ENCODE results near the gene MAP3K5. TPM values are rescaled to one million over a fixed set of nuclear protein-coding genes. Genes with fewer than 3 reads are reported as not detected.

The MAP3K5 gene
- total RNA-seq, 3 donors from 2014 or later (not counting 1 experiment from before 2014, with no cell fraction given): 19.7 to 36.7 (median 35.4) TPM

- Histone ChIP-seq H3K4me3 (ENCODE audit: low read length) (no peak overlapping the region), H3K36me3 (ENCODE audit: control insufficient read depth, insufficient read depth, low read length) (no peaks in the 10 kb centered on the region), H3K4me1 (ENCODE audit: control insufficient read depth, insufficient read depth, low read length) (no peaks in the 10 kb centered on the region), H3K27me3 (ENCODE audit: control insufficient read depth, insufficient read depth, low read length) (no peaks in the 10 kb centered on the region), H3K9me3 (ENCODE audit: control insufficient read depth, insufficient read depth, low read length) (no peaks in the 10 kb centered on the region), H3K27ac (ENCODE audit: low read length) (no peak overlapping the region)
- WGBS (ENCODE audit: insufficient coverage): 64% methylated on average over 5 of the region's 5 CpGs
- ATAC-seq (no peak), DNase-seq (no peak)
- no peaks in the 10 kb centered on the region for H3K36me3 Mint-ChIP-seq
- intact Hi-C loops (cut with micrococcal nuclease): no loop called here
- TF ChIP-seq CTCF (IDR thresholded peaks at IDR 0.05): no peak
- no peaks in the 10 kb centered on the region for H3K4me1 Mint-ChIP-seq
- H3K27ac Mint-ChIP-seq: no peak overlapping the region
- peaks cover 6 to 8% of the 10 kb centered on the region in 2 donors for H3K27me3 Mint-ChIP-seq (ENCODE audit: low read depth in 2 of 2)
- no peaks in the 10 kb centered on the region for H3K9me3 Mint-ChIP-seq
- H3K4me3 Mint-ChIP-seq: no peak overlapping the region
Observed at GRCh38 chr6:136535017-136535765, 257.1 kb downstream of the MAP3K5 start.

GRCh38 chr6:136534268-136534667 is 258.0 kb downstream of the MAP3K5 start:
- H3K27ac Mint-ChIP-seq: no peak overlapping the region
- H3K36me3 Mint-ChIP-seq: no peaks in the 10 kb centered on the region
- no peak for TF ChIP-seq CTCF (IDR thresholded peaks at IDR 0.05)
- 97% methylated on average over 3 of the region's 3 CpGs for WGBS (ENCODE audit: insufficient coverage)
- no peaks in the 10 kb centered on the region for H3K4me1 Mint-ChIP-seq
- no peaks in the 10 kb centered on the region for H3K27me3 ChIP-seq (ENCODE audit: control insufficient read depth, insufficient read depth, low read length)
- peaks cover 0 to 6% of the 10 kb centered on the region in 2 donors for H3K27me3 Mint-ChIP-seq (ENCODE audit: low read depth in 2 of 2)
- no peak for ATAC-seq
- no peaks in the 10 kb centered on the region for H3K36me3 ChIP-seq (ENCODE audit: control insufficient read depth, insufficient read depth, low read length)
- no peak for DNase-seq
- H3K9me3 ChIP-seq (ENCODE audit: control insufficient read depth, insufficient read depth, low read length): no peaks in the 10 kb centered on the region
- no peaks in the 10 kb centered on the region for H3K9me3 Mint-ChIP-seq
- intact Hi-C loops (cut with micrococcal nuclease): no loop called here
- H3K4me1 ChIP-seq (ENCODE audit: control insufficient read depth, insufficient read depth, low read length): no peaks in the 10 kb centered on the region
- no peak overlapping the region for H3K27ac ChIP-seq (ENCODE audit: low read length)
- no peak overlapping the region for H3K4me3 ChIP-seq (ENCODE audit: low read length)
- no peak overlapping the region for H3K4me3 Mint-ChIP-seq

- Mint-ChIP-seq H3K27ac (no peak overlapping the region), H3K36me3 (no peaks in the 10 kb centered on the region), H3K9me3 (no peaks in the 10 kb centered on the region), H3K4me1 (no peaks in the 10 kb centered on the region), H3K27me3 (ENCODE audit: low read depth in 2 of 2) (peaks cover 0 to 6% of the 10 kb centered on the region in 2 donors), H3K4me3 (no peak overlapping the region)
- H3K4me1 ChIP-seq (ENCODE audit: control insufficient read depth, insufficient read depth, low read length): no peaks in the 10 kb centered on the region
- no peak for TF ChIP-seq CTCF (IDR thresholded peaks at IDR 0.05)
- H3K4me3 ChIP-seq (ENCODE audit: low read length): no peak overlapping the region
- ATAC-seq (no peak), DNase-seq (no peak)
- 33% methylated on average over 5 of the region's 5 CpGs for WGBS (ENCODE audit: insufficient coverage)
- no peaks in the 10 kb centered on the region for H3K36me3 ChIP-seq (ENCODE audit: control insufficient read depth, insufficient read depth, low read length)
- intact Hi-C loops (cut with micrococcal nuclease): no loop called here
- no peak overlapping the region for H3K27ac ChIP-seq (ENCODE audit: low read length)
- H3K9me3 ChIP-seq (ENCODE audit: control insufficient read depth, insufficient read depth, low read length): no peaks in the 10 kb centered on the region
- no peaks in the 10 kb centered on the region for H3K27me3 ChIP-seq (ENCODE audit: control insufficient read depth, insufficient read depth, low read length)
Observed at GRCh38 chr6:136533487-136533886, 258.8 kb downstream of the MAP3K5 start.

- H3K4me3 ChIP-seq (ENCODE audit: low read length): no peak overlapping the region
- H3K27ac ChIP-seq (ENCODE audit: low read length): no peak overlapping the region
- H3K36me3 ChIP-seq (ENCODE audit: control insufficient read depth, insufficient read depth, low read length): no peaks in the 10 kb centered on the region
- no peaks in the 10 kb centered on the region for H3K4me1 ChIP-seq (ENCODE audit: control insufficient read depth, insufficient read depth, low read length)
- intact Hi-C loops (cut with micrococcal nuclease): no loop called here
- Mint-ChIP-seq H3K4me1 (no peaks in the 10 kb centered on the region), H3K9me3 (no peaks in the 10 kb centered on the region), H3K27me3 (ENCODE audit: low read depth in 2 of 2) (peaks cover 10 to 11% of the 10 kb centered on the region in 2 donors), H3K27ac (no peak overlapping the region), H3K36me3 (no peaks in the 10 kb centered on the region), H3K4me3 (no peak overlapping the region)
- ATAC-seq: no peak
- no peak for TF ChIP-seq CTCF (IDR thresholded peaks at IDR 0.05)
- no peaks in the 10 kb centered on the region for H3K27me3 ChIP-seq (ENCODE audit: control insufficient read depth, insufficient read depth, low read length)
- no peaks in the 10 kb centered on the region for H3K9me3 ChIP-seq (ENCODE audit: control insufficient read depth, insufficient read depth, low read length)
- DNase-seq: no peak
- 92% methylated on average over 5 of the region's 6 CpGs for WGBS (ENCODE audit: insufficient coverage)
Observed at GRCh38 chr6:136532030-136532429, 260.2 kb downstream of the MAP3K5 start.

All from natural killer cell (primary cell).